B cell (primary cell): ENCODE measurements around the gene CYYR1.

Experiments used
- CTCF ChIP-seq: fragments of 200-600 bp; IDR thresholded peaks from one replicate; pipeline ENCODE4 v1.8.0; 2022; ENCODE audit warnings: antibody characterized with exemption, mild to moderate bottlenecking
- EZH2 ChIP-seq: IDR thresholded peaks from 2 replicates; pipeline ENCODE4 v1.6.1; 2012; ENCODE audit warnings: borderline replicate concordance, low read depth, mild to moderate bottlenecking, moderate library complexity, low read length; ENCODE audit not compliant: insufficient read depth, poor library complexity, severe bottlenecking

GRCh38 chr21:26508903-26509302, 64.2 kb downstream of the CYYR1 start:
- TF ChIP-seq CTCF (no peak), EZH2 (no peak)
